ENCODE data around the gene PIAS4.
A peak's percentile ranks its signal among the peaks of the same experiment; 100 is the strongest.

PIAS4 gene

DNA sequence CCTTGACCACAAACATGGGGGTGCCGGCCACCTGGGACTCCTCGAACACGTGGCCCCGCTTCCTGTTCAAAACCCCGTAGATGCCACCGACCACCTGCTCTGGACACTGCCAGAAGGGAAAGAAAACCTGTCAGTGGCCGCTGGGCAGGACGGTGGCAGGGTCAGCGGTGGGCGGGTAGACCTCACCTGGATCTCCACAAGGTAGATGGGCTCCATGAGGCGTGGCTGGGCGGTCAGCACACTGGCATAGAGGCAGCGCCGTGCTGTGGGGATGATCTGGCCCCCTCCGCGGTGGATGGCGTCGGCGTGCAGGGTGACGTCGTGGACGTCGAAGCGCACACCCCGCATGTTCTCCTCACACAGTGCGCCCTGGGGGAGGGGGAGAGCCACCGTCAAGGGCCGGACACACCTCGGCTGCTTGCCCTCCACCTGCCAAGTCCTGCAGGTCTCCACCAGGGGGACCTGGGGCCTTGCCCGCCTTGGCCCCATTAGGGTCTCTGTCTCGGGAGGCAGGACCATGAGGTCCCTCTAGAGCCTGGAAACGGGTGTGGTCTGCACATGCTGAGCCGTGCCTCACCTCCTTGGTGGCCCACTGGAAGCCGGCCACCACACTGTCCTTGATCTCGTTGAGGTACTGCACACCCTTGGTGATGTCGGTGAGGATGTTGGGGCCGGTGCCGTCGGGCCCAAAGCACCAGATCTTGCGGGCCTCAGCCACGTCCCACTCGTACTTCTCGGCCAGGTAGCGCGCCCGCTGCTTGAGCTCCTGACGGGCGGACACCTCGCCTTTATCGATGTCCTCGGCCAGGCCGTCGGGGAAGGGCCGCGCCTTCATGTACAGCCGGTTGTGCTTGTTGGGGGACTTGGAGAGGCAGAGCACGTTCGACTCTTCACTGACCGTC is 30.0 kb upstream of the PIAS4 start:
- no peak for DNase-seq

DNA sequence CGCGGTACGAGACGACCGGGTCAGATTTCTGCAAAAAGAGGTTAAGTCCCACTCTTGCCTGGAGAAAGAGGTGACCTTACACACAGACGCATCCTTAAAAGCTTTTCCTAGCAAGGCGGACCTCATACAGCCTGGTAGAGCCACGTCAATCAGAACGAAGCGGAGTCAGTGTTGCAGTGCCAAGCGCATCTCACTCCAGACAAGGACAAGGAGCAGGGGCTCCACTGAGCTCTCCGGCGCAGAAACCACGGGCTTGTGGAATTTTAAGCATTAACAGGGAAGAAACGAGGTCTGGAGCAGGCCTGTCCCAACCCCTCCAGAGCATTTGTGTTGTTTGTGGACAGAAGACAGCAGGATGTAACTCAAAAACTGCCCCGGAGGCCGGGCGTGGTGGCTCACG is 29.4 kb upstream of the PIAS4 start:
- DNase-seq = no peak

DNA sequence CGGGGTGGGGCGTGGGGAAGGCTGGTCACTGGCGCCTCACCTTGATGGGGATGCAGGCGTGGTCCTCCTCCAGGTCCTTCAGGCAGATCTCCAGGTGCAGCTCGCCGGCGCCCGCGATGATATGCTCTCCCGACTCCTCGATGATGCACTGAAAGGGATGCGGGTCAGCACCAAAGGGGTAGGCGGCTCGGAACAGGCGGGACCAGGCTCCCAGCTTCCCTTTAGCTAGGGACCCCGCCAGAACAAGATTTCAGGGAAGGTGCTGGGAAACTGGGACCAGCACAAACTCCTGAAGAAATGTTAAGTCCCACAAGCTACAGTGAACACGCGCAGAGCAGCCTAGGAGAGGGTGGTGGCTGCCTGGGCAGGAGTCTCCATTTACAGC is 28.3 kb upstream of the PIAS4 start:
- DNase-seq = no peak

DNA sequence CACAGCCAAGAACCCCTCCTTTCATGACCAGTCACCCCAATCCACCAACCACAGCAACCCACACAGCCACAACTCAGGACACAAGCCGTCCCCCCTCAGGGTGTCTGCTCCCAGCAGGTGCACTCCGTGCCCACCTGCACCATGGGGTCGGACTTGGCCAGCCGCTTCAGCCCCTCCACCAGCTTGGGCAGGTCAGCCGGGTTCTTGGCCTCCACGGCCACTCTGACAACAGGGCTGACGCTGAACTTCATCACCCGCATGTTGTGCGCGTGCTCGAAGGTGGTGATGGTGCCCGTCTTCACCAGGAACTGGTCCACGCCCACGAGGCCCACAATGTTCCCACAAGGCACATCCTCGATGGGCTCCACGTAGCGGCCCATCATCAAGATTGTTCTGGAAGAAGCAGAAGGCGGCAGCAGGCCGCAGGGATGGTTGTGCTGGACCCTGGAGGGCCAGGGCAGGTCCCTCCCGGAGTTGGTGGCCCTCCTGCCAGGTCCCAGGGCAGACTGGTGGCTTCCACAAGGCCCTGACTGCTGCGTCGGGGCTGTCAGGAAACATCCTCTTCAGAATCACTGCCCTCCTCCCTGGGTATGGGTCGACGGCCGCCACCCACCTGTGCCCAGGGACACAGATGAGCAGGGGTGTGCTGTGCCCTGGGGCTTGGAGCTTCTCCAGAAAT is 27.7 kb upstream of the PIAS4 start:
- no peak for DNase-seq

DNA sequence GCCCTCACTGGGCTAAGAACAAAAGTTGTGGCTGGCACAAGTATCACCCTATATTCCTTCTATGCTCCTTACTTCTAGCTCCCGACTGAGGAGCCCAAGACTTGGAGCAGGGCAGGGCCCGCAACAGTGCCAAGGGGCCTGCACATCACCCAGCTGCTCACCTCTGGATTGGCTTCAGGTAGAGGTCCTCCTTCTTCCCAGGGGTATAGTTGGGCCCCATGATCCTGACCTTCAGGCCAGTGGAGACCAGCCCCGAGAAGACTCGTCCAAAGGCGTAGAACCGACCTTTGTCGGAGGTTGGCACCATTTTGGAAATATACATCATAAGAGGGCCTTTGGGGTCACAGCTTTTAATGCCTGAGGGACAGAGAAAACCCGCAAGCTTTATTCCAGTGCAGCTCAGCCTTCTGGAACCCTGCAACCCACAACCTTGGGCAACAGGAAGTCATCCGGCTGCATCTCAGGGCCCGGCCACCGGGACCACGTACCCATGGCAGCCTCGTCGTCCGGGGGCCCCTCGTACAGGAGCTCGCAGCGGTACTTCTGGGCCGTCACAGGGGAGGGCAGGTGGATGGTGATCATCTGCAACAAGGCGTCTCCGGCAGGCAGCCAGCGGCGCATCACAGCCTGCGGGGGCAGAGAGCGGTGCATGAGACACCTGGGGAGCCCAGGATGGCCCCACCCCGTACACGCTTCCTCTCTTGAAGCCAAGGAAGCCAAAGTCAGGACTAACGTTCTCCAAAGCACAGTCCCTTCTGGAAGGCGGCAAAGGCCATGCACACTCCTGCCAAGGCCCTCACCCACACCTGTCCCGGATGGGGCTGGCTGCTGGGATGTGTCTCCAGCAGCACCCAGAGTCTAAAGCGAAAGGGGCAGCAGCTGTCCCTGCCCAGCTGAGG is 26.9 kb upstream of the PIAS4 start:
- no peak for DNase-seq

DNA sequence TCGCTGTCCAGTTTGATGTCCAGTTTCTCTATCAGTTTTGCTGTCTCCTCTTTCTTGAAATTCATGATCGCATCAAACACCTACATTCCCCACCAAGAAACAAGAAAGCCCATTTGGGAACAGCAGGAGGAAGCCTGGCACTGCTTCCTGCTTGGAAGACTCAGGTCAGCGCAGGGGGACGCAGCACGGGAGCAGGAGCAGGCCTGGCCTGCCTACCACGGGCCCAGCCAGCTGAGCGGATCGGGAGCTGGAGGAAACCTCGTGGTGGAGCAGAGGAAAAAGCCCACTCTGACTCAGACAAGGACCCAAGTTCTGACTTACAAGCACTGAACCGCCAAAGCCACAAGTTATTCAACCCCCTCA is 26.2 kb upstream of the PIAS4 start:
- DNase-seq = no peak

DNA sequence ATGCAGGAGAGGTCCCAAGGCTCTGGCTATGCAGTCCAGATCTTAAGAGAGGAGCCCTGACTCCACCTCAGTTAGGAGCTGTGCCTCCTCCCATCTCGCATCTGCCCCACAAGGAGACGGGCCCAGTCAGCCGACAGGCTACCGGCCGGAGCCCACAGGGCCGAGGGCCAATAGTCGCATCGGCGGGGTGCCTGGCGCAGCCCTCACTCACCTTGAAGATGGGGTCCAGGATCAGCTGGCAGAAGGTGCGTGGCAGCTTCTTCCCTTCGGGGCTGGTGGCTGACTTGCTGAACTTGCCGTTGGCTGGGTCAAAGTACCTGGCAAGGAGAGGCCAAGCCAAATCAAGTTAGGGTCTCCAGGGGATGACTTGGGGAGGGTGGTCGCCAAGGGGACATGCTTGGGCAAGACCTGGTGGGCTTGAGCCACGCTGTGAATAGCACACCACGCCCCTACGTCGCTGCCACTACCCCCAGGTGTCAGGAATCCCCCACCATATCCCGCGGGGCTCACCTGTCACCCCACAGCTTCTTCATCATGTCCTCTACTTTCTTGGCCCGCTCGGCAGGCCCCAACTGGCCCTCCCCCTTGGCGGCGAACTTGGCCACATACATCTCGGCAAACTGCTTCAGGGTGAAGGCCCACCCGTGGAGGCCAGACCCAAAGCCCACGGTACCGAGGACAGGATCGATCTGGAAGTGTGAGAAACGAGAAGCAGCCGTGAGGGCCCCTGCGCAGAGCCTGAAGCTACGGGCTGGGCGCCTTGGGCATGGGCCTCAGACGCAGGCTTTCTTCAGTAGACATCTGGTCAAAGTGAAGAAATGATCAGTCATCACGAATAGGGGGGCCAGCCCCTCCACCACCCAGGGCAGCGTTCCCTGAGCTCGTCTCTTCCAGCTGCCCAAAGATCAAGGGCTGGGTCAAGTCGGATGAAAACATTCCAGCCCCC is 25.5 kb upstream of the PIAS4 start:
- no peak for DNase-seq

DNA sequence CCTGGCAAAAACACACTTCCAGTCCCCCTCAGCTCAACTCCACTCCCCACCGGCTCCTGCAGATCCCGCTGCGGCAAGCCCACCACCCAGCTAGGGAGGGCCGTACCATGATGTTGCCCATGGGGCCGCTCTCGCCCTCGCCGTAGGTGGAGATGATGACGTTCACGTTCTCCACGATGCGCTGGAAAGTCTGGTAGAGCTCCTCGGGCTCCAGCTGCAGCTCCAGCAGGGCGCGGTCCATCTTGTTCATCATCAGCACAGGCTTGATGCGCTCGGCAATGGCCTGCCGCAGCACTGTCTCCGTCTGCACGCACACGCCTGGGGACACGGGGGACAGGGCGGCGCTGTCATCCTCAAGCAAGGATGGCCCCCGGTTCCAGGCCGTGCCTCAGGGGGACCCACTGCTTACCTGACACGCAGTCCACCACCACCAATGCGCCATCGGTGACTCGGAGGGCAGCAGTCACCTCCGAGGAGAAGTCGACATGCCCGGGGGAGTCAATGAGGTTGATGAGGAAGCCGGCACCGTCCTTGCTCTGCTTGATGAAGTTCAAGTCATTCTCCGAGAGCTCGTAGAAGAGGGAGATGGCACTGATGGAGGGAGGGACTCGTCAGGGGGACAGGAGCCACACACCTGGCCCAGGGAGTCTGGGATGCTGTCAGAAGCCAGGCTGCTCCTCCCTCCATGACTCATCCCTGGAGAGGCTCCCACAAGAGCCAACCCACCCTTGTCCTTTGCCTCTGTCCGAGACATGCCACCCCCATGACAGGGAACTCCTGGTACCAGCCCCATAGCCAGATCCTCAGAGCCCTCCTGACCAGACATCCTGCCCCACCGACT is 24.6 kb upstream of the PIAS4 start:
- DNase-seq = peak; percentile 78

DNA sequence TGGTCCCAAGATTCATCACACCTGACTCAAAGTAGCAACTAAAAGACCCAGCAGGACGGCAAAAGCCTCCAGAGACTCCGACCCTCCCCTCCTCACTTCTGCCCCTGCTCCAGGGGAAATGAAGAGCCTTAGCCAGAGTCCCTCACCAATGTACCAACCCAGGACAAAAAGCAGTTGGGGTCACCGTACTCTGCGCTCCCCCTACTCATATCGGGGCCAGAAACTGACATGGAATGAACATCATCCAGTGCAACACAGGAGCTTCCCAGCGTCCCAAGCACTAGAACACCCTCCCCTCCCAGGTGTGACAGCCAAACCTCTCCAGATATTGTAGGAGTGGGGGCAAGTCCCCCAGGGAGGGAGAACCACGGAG is 24.0 kb upstream of the PIAS4 start:
- no peak for DNase-seq

DNA sequence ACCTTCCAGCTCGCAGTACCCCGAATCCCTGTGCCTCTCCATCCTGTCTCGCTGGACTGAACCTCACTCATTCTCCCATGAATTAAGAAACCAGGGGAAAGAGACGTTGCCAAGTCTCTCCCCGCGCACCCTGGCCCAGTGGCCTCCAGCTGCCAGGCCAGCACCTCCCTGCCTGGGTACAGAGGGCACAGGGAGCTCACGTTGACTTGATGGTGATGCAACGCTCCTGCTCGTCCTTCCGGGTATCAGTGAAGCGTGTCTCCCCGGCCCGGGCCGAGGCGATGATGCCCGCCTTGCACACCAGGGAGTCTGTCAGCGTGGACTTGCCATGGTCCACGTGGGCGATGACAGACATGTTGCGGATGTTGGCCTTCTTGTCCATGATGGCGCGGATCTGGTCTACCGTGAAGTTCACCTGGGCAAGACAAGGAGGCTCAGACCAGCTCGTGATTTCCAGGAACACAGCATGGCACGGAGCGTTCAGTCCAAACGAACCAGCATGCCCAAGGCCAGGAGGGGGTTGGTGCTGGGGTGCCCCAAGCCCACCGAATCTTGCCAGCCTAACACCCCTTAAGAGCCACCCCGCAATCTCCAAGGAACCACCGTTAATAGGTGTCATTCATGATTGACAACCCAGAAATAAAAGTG is 23.5 kb upstream of the PIAS4 start:
- DNase-seq = no peak

DNA sequence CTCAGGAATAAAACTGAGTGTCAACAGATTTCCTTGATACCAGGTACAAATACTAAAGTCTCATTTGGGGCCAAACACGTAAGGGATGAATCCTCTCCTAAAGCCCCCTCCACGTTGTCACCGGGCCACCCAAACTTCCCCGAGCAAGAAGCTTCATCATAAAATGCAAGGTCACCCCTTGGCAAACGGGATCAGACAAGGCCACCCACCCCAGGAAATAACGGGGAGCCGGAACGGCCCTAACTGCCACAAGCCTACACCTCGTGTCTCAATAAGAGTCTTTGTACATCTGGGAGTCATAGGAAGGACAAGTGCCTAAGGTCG is 23.0 kb upstream of the PIAS4 start:
- no peak for DNase-seq

DNA sequence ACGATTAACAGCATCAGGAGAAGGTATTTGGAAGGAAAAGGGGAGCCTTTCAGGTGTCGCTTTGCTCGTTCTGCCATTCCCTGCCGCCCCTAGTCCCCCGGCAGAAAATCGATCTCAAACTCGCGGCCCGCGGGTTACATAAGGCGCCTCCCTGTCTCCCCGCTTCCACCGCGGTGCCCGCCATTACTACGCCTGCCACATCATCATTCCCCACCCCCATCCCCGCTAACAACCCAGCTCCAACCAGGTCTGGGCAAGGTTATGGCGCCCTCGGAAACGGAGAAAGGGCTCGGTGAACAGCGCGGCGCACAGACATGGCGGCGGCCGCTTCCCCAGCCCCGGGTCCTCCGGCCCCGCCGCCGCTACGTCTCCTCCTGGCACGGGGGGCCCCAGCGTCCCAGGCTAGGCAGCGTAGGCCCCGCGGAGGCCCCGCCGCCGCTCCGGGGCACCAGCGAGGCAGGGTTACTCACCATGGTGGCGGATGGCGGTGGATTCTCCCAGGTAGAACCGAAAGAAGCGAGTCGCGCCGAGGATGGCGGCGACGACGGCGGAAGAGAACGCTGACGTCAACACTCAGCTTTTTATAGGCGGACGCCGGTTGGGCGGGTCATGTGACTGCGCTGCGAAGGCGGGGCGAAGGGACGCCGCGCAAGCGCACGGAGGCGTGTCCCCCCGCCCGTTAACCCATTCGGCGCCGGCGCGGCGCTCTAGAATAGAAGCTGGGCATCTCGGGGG is 22.5 kb upstream of the PIAS4 start, which contains the start of gene EEF2:
EEF2 (minus strand) TSS at position 556 of the 735 bp plus-strand sequence; CDS start at position 473, 83 bp downstream.
- DNase-seq = peak; percentile 84

DNA sequence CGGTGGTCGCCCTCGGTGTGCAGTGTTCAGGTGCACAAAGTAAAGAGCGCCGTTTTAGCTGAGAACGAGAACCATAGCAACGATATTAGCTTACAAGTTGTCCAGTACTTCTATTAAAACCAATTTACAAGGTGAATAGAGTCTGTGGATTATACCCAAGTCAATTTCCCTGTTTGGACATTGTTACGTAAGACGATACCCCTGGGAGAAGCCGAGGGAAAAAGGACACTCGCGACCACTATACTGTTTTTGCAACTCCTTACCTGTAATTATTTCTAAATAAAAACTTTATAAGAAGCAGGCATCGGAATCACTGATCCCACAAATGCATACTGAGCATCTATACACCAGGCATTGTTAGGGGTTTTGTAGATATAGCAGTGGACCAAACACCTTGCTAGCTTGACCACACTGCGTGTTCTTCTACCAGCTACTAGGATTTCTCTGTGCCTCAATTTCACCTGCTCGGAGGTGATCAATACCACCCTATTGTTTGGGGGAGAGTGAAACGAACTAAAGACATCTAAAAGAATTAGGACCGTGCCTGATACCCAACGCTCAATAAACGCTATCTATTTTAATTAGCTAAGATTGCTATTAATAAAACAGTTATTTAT is 21.8 kb upstream of the PIAS4 start:
- DNase-seq = no peak

DNA sequence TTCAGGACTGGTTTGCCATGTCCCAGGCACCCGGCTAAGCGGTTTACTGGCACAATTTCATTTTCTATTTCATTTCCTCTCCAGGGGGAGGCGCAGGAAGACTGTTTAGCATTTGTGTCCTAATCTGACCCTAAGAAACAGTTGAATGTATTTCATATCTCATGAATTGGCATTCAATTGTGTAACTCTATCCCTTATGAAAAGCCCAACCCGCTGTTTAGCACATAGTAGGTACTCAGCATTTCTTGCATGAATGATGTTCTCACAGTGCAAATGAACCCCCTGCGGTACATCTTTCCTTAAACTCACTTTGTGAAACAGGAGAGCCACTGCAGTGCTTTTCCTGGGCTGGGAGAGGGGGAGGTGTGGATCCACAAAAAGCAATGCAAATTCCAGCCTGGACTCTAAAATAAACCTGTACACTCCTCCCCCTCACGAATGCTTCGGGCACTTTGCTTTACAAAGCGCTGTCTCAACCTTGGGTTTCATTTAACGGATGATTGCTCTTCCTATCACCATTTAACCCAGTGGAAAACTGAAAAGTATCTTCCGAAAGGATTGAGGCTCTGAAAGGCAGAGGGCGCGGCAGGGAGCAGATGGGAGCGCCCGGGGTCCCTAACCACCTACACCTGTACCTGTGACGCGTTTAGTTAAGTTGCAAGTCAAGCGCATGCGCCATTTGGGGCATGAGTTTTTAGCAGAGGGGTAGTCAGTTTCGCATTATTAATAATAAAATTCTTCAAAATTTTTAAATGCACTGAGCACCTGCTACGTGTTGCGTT is 21.1 kb upstream of the PIAS4 start:
- peak; percentile 82 for DNase-seq

DNA sequence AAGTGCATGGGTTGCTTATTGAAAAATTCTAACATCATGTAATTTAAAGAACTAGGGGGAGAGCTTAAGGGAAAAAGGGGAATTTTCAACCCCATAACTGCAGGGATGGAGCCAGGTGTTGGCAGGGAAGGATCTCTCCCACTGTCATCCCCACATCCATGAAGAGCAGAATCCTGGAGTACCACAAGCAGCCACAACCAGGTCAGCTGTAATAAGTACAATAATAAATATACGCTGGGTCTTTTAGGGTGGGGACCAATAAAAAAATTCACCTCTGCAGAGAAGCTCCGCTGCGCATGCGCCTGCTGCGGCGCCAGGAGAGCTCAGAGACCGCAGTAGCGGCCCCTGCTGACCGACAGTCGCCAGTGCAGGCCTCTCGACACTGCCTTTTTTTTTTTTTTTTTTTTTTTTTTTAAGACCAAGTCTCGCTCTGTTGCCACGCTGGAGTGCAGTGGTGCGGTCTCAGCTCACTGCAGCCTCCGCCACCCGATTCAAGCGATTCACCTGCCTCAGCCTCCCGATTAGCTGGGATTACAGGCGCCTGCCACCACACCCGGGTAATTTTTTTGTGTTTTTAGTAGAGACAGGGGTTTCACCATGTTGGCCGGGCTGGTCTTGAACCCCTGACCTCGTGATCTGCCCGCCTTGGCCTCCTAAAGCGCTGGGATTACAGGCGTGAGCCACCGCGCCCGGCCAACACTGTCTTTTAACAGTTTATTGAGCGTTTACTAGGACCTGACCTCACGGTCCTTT is 19.7 kb upstream of the PIAS4 start:
- DNase-seq = peak; percentile 82

DNA sequence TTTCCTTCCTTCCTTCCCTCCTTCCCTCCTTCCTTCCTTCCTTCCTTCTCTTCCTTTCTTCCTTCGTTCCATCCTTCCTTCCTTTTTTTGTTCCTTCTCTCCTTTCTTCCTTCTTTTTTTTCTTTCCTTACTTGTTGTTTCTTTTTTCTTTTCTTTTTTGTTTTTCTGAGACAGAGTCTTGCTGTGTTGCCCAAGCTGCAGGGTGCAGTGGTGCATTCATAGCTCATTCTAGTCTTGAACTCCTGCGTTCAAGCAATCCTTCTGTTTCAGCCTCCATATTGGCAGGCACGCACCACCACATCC is 16.8 kb upstream of the PIAS4 start:
- no peak for DNase-seq

DNA sequence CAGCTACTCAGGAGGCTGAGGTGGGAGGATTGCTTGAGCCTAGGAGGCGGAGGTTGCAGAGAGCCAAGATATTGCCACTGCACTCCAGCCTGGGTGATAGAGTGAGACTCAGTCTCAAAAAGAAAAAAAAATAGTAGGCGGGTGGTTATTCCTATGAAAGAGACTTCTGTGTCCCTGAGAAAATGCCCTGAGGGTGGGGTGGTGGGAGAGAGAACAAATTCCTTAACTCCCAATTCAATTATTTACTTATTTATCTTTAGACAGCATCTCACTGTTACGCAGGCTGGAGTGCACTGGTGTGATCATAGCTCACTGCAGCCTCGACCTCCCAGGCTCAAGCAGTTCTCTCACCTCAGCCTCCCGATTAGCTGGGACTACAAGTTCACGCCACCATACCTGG is 11.9 kb upstream of the PIAS4 start:
- no peak for DNase-seq
